SKM-1 treated with dmso at 0.1 percent for 144 hours (cell line): ENCODE data around the gene XRCC2.
"Not testable (repeated sequence)": the region's sequence is repeated elsewhere in the genome, so short reads cannot be mapped to it uniquely, and the experiment has no call there.

Source experiments
- DNase-seq: peaks from one replicate; lab custom pipeline; 2025; ENCODE audit not compliant: unreplicated experiment; lab: John Stamatoyannopoulos, UW

The XRCC2 gene

GRCh38 chr7:152664636-152665035 is 11.3 kb downstream of the XRCC2 start:
- DNase-seq: no peak

- DNase-seq: no peak
These were observed 12.0 kb downstream of the XRCC2 start for GRCh38 chr7:152663931-152664330.

DNA sequence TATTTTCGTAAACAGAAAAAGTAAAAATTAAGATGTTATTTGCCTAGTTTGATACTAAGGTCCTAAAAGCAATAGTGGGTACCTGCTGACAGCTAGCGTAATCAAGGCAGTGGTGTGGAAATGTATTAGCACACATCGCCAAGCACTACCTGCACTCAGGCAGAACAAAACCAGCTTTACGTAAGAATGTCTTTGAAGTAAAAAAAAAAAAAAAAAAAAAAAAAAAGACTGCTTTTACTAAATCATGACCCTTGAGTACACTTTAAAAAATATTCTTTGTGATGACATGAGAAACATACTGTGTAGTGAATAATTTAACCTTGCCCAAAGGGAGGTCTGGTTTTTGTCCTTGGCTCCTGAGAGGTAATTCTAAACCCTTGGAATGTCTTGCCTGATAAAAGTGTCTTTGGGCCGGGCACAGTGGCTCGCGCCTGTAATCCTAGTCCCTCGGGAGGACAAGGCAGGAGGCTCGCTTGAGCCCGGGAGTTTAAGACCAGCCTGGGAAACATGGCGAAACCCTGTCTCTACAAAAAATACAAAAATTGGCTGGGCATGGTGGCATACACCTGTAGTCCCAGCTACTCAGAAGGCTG is 12.7 kb downstream of the XRCC2 start:
- no peak for DNase-seq

DNA sequence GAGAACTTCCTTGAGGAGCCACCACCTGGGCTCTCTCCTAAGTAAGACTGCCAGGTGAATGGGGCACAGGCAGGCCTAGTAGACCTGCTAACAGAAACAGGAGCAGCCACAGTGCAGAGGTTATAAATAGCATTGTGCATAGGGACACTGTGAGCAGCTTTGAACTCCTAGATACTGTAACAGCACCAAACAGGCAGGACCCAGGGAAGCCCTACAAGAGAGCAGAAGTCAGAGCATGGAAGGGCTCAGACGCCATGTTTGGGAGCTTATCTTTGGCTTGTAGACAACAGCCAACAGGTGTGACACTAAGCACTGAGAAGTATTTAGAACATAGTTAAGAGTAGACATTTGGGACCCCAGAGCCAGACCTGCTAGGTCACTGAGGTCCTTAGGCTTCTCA is 14.5 kb downstream of the XRCC2 start:
- no peak for DNase-seq

GRCh38 chr7:152660021-152660420 is 15.9 kb downstream of the XRCC2 start:
- DNase-seq: no peak

DNA sequence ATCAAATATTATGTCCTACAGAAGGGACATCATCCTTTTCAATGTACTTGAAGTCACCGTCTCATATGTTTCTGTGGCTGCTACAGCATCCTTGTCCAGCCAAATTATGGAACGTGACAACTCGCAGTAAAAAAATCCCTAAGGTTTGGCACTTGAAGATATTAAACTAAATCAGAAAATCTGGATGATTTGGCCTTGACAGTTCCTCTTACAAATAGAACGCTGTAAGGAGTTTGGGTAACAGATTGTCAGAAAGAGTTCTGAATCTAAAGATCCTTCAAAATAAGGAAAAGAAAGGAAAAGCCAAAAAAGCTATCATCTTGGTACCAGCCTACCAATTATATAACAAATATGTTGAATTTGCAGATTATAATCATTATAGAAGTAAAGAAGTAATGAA is 21.0 kb downstream of the XRCC2 start:
- DNase-seq: no peak

GRCh38 chr7:152649220-152649619 is 26.7 kb downstream of the XRCC2 start:
- DNase-seq: no peak

- no peak for DNase-seq
These were observed 28.9 kb downstream of the XRCC2 start for GRCh38 chr7:152647009-152647408.

- not testable (repeated sequence) for DNase-seq
These were observed 29.4 kb downstream of the XRCC2 start for GRCh38 chr7:152646579-152646978.

DNA sequence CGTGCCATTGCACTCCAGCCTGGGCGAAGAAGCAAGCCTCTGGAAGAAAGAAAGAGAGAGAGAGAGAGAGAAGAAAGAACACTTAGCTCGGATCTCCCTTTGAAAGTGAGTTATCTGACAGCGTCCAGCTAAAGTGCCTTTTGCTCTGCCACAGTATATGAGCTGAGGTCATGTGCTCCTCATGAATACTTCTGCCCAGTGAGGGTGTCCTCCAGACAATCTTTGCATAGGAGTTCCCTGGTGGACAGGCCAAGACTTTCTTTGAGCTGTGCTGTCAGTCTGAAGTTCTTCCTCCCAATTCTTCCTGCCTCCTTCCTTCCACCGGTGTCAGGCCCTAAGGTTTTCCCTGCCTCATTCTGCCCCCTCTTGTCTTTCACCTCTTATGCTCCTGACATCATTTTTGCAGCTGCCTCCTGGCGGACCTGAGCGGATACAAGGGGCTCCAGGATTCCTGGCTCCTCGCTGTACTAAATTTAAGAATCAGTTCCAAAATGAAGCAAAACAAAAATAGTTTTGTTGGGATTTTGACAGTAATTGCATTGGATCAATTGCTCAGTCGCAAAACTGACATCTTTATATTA is 31.9 kb downstream of the XRCC2 start:
- no peak for DNase-seq

DNA sequence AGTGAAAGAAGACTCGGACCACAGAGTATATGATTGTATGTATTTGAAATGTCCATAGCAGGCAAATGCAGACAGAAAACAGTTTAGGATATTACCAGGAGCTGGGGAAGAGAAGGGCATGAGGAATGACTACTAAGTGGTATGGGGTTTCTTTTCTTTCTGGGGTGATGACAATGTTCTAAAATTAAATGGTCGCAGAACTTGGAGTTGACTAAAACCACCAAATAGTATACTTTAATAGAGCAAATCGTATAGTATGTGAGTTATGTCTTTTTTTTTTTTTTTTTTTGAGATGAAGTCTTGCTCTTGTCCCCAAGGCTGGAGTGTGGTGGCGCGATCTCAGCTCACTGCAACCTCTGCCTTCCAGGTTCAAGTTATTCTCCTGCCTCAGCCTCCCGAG is 34.6 kb downstream of the XRCC2 start:
- no peak for DNase-seq

DNA sequence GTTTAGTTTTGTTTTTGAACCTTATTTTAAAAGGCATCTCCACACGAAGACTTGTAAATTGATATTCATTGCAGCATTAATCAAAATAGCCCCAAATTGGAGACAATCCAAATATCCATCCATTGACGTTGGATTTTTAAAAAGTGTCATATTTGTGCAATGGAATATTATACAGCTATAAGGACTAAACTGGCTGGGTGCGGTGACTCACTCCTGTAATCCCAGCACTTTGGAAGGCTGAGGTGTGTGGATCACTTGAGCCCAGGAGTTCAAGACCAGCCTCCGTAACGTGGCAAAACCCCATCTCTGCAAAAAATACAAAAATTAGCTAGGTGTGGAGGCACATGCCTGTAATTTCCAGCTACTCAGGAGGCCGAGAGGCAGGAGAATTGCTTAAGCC is 35.1 kb downstream of the XRCC2 start:
- DNase-seq: no peak

DNA sequence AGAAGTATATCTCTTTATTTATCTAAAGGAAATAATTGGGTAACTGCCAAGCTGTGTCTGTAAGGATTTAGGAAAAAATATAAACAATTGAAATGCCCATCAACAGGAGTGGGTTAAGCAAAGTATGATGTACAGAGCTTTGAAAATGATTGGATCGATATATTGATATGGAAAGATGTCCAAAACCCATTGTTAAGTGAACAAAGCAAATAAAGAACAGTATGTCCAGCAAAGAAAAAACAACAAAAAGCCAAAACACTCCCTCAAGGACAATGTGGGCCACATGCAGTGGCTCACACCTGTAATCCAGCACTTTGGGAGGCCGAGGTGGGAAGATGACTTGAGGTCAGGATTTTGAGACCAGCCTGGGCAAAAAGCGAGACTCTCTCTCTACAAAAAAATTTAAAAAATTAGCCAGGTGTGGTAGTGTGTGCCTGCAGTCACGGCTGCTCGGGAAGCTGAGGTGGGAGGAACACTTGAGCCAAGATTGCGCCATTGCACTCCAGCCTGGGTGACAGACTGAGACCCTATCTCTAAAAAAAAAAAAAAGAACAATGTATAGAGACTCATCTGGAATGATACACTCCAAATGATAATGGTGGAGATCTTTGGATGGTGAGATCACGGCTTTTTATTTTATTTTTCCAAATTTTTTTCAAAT is 37.9 kb downstream of the XRCC2 start:
- DNase-seq: no peak

- DNase-seq: no peak
These were observed 38.8 kb downstream of the XRCC2 start for GRCh38 chr7:152637161-152637560.

DNA sequence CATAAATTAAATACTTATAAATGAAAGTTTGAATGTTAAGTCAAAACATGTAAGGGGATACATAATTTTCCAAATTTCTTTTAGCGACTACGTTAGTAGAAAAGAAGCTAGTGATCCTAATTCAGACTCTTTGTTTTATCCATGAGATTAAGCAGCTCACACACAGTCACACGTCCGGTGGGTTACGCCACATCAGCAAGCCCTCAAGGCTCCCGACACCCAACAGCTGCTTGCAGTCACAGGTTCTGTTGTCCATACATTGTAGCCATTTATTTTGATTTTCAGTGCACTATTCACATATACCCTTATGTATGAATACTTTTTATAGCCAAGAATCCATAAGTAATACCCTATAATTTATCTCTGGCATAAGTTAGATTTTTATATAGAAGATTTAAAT is 39.5 kb downstream of the XRCC2 start:
- no peak for DNase-seq

DNA sequence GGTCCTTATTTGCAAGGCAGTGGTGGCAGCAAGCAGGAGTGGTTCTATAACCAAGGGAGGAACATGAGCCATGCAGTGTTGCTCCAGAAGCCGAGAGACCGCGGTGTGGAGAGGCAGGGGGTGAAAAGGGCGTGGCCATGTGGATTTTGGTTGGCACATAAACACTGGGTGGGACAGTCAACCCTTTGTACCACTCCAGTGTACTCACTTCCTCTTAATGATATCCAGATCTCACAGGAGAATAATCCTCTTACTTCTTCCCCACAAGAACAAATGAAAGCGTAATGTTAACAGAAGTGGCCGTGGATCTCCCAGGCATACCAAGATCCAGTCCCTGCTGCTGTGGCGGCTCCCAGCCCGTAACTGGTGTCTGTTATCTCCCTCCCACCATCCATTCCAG is 42.4 kb downstream of the XRCC2 start:
- DNase-seq: no peak

GRCh38 chr7:152633072-152633471 is 42.9 kb downstream of the XRCC2 start:
- DNase-seq: no peak

GRCh38 chr7:152628772-152629171 is 47.2 kb downstream of the XRCC2 start:
- DNase-seq: not testable (repeated sequence)

GRCh38 chr7:152624228-152624627 is 51.7 kb downstream of the XRCC2 start:
- no peak for DNase-seq

DNA sequence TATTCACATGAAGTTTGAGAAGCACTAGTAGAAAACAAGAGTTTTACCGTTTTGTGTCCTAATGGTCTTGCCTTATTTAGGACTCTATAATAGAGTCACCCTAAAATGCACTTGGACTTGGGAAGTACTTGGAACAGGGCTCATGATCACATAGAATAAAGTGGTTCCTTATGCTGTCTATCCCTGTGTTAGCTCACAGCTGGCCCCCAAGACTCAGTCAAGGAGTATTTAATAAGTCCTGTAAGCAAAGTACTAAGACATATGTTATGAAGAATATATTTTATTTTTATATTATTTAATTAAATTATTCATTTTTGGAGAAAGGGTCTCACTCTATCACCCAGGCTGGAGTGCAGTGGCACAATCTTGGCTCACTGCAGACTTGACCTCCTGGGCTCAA is 54.5 kb downstream of the XRCC2 start:
- DNase-seq: no peak

GRCh38 chr7:152619027-152619739 is 56.8 kb downstream of the XRCC2 start:
- DNase-seq: no peak

DNA sequence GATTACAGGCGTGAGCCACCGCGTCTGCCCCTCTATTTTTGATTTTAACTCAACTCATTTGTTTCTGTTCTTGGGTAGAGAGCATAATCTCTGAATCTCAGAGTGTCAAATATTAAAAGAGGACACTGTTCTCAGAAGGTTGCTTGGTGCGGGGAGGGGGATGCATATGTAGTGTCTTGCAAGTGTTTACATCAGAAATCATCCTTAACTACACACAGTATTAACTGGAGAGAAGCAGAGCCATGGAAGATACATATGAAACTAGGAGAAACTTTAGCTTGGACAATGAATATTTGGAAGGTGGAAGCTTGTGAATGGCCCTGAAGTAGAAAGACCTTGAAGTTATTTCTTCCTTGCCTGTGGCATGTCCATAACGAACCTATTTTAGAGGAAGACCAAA is 57.5 kb downstream of the XRCC2 start:
- no peak for DNase-seq
